Ascending aorta (tissue), 2 donors: ENCODE measurements around the gene IZUMO4. TPM values are rescaled to one million over a fixed set of nuclear protein-coding genes. Genes with fewer than 3 reads are reported as not detected.
"Not testable (repeated sequence)": the region's sequence is repeated elsewhere in the genome, so short reads cannot be mapped to it uniquely, and the experiment has no call there.

Experiments used
- DNase-seq, 2 donors: peaks; one replicate each; pipeline ENCODE4 v3.0.0-alpha.2; 2019; ENCODE audit warnings: low spot score in 2 of 2
- H3K27ac ChIP-seq, 2 donors: fragments of 200-600 bp; sonication (generic); one replicate each; pipeline ENCODE4 v1.5.1; 2016 to 2017; ENCODE audit warnings: mild to moderate bottlenecking in 1 of 2
- H3K27me3 ChIP-seq: fragments of 200-600 bp; sonication (generic); one replicate; pipeline ENCODE4 v1.5.1; 2017
- H3K36me3 ChIP-seq, 2 donors: fragments of 200-600 bp; sonication (generic); one replicate each; pipeline ENCODE4 v1.5.1; 2016
- H3K4me1 ChIP-seq, 2 donors: fragments of 200-600 bp; sonication (generic); one replicate each; pipeline ENCODE4 v1.5.1; 2016 to 2017; ENCODE audit warnings: mild to moderate bottlenecking in 1 of 2
- H3K4me3 ChIP-seq, 2 donors: fragments of 200-600 bp; sonication (generic); one replicate each; pipeline ENCODE4 v1.5.1; 2016 to 2017; ENCODE audit warnings: mild to moderate bottlenecking in 1 of 2
- H3K9me3 ChIP-seq, 2 donors: fragments of 200-600 bp; sonication (generic); one replicate each; pipeline ENCODE4 v1.5.1; 2016
- CTCF ChIP-seq, 3 experiments: fragments of 200-600 bp in 2 of 3; fragments of 450-650 bp in 1 of 3; sonication (generic) in 2 of 3; IDR thresholded peaks; one replicate each; pipeline ENCODE4 v1.5.1; 2016 to 2019; ENCODE audit warnings: antibody characterized with exemption in 3 of 3, mild to moderate bottlenecking in 1 of 3, moderate library complexity in 1 of 3
- intact Hi-C: fragments of 100-400 bp; cut with DNase I; formaldehyde crosslinking; loops from one replicate; pipeline ENCODE4 v1.15.1; 2023
- total RNA-seq: library from RNA; depleted of rRNA; stranded (reverse); fragments of >200 nt; gene quantifications from one replicate; pipeline ENCODE4 v1.1.0, GENCODE V29; 2016

The IZUMO4 gene
- total RNA-seq, 1 donor from 2014 or later, result not detected

DNA sequence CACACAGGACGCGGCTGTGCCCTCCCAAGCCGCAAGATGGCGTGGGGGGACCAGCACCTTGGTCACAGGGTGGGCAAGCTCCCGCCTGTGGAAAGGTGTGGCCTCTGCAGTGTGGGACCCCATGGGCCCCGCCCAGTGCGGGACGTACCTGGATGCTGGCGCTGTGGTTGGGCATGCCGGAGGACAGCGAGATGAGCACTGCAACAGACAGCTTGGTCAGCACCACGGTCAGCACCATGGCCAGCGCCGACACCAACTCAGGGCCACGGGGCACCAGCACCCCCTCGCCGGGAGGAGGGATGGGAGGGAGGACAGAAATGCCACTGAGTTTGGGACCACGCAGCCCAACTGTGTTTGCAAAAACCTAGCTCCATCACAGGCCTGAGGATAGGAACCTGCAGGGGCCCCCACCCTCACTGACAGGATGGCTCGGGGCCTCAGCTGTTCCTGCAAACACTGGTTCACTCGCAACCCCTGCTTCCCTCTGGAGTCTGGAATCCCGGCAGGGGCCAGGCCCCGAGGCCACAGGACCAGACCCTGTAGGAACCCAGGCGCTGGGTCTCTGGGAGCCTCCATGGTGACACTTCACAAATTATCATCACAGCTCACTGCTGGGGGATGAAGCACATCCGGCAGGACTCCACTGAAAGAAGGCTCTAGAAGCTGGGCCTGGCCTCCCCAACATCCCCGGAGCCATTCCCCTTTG lies 27.1 kb downstream of the IZUMO4 start:
- no peak for DNase-seq
- no peaks in the 10 kb centered on the region for H3K9me3 ChIP-seq
- peaks cover 77 to 78% of the 10 kb centered on the region in 2 donors for H3K36me3 ChIP-seq
- no peak for TF ChIP-seq CTCF (IDR thresholded peaks at IDR 0.05)
- no peaks in the 10 kb centered on the region for H3K4me1 ChIP-seq
- no peaks in the 10 kb centered on the region for H3K27me3 ChIP-seq
- no peak overlapping the region for H3K27ac ChIP-seq
- intact Hi-C loops, result no loop called here
- no peak overlapping the region for H3K4me3 ChIP-seq

- H3K27ac ChIP-seq, result no peak overlapping the region
- DNase-seq, result no peak
- no peaks in the 10 kb centered on the region for H3K9me3 ChIP-seq
- H3K4me3 ChIP-seq, result no peak overlapping the region
- H3K36me3 ChIP-seq, result peaks cover 76 to 78% of the 10 kb centered on the region in 2 donors
- no peaks in the 10 kb centered on the region for H3K4me1 ChIP-seq
- H3K27me3 ChIP-seq, result no peaks in the 10 kb centered on the region
- no peak for TF ChIP-seq CTCF (IDR thresholded peaks at IDR 0.05)
- intact Hi-C loops, result no loop called here
Observed at GRCh38 chr19:2126879-2127518, 30.3 kb downstream of the IZUMO4 start.

DNA sequence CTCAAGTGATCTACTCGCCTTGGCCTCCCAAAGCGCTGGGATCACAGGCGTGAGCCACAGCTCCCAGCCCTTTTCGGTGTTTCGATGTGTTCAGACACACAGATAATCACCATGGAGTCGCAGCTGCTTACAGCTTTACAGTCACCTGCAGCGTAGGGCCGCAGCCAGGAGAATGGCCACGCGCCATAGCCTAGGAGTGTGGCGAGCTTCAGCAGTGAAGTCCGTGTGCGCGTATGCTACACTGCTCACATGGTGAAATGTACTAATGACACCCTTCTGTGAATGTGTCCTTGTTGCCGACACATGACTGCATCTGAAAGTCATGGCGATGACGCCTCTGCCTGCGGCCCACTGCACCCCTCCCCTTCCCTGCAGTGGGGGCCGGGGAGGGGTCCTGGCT lies 31.0 kb downstream of the IZUMO4 start:
- Histone ChIP-seq H3K4me1 (no peaks in the 10 kb centered on the region), H3K36me3 (peaks cover 77 to 78% of the 10 kb centered on the region in 2 donors), H3K4me3 (no peak overlapping the region), H3K9me3 (no peaks in the 10 kb centered on the region), H3K27me3 (no peaks in the 10 kb centered on the region), H3K27ac (no peak overlapping the region)
- no peak for TF ChIP-seq CTCF (IDR thresholded peaks at IDR 0.05)
- DNase-seq, result no peak
- intact Hi-C loops, result no loop called here

DNA sequence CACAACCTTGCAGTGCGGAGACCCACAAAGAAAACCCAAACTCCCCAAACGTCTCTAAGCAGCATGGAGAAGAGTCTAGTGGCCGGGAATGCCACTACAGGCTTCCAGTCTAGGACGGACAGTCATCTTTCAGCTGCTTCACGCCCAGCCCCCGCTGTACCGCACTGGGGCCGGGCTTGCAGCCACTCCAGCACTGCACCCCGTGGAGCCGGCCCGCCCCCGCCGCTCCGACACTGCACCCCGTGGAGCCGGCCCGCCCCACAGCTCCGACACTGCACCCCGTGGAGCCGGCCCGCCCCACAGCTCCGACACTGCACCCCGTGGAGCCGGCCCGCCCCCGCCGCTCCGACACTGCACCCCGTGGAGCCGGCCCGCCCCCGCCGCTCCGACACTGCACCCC lies 31.5 kb downstream of the IZUMO4 start:
- DNase-seq, H3K27me3 ChIP-seq, intact Hi-C loops, H3K27ac ChIP-seq, H3K4me1 ChIP-seq, H3K9me3 ChIP-seq, H3K4me3 ChIP-seq: not testable (repeated sequence)
- H3K36me3 ChIP-seq, result peaks cover 77 to 78% of the 10 kb centered on the region in 2 donors

- Histone ChIP-seq H3K27ac (no peak overlapping the region), H3K36me3 (peaks cover 74 to 76% of the 10 kb centered on the region in 2 donors), H3K4me1 (no peaks in the 10 kb centered on the region), H3K4me3 (no peak overlapping the region), H3K27me3 (no peaks in the 10 kb centered on the region), H3K9me3 (no peaks in the 10 kb centered on the region)
- DNase-seq, result no peak
- intact Hi-C loops, result no loop called here
- no peak for TF ChIP-seq CTCF (IDR thresholded peaks at IDR 0.05)
Observed at GRCh38 chr19:2129022-2129421, 32.3 kb downstream of the IZUMO4 start.

DNA sequence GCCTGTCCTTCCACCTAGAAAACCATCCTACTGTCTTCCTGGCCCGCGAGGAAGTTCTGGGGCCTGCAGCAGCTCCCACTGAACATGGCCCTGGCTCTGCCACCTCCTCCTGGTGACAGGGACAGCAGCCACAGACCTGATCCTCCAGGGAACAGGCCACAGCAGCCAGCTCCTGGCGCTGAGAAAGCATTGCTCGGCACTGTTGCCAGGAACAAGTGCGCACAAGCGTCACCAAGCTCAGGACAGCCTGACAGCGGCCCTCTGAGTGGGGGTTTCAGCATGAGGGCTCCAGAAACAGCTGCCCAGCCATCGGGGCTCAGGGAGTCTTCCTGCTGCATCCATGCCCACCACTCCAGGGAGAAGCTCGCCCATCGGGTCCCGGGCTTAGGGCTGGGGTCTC lies 32.8 kb downstream of the IZUMO4 start:
- Histone ChIP-seq H3K27ac (no peak overlapping the region), H3K27me3 (no peaks in the 10 kb centered on the region), H3K4me1 (no peaks in the 10 kb centered on the region), H3K9me3 (no peaks in the 10 kb centered on the region), H3K4me3 (no peak overlapping the region), H3K36me3 (peaks cover 70 to 76% of the 10 kb centered on the region in 2 donors)
- intact Hi-C loops, result no loop called here
- TF ChIP-seq CTCF (IDR thresholded peaks at IDR 0.05), result no peak
- DNase-seq, result no peak
